Measurements from ENCODE around the gene DUSP9. TPM values are rescaled to one million over a fixed set of nuclear protein-coding genes. Genes with fewer than 3 reads are reported as not detected.
A peak's percentile ranks its signal among the peaks of the same experiment; 100 is the strongest.

The DUSP9 gene
- total RNA-seq, 1 donor from 2014 or later, result 1.7 TPM

DNA sequence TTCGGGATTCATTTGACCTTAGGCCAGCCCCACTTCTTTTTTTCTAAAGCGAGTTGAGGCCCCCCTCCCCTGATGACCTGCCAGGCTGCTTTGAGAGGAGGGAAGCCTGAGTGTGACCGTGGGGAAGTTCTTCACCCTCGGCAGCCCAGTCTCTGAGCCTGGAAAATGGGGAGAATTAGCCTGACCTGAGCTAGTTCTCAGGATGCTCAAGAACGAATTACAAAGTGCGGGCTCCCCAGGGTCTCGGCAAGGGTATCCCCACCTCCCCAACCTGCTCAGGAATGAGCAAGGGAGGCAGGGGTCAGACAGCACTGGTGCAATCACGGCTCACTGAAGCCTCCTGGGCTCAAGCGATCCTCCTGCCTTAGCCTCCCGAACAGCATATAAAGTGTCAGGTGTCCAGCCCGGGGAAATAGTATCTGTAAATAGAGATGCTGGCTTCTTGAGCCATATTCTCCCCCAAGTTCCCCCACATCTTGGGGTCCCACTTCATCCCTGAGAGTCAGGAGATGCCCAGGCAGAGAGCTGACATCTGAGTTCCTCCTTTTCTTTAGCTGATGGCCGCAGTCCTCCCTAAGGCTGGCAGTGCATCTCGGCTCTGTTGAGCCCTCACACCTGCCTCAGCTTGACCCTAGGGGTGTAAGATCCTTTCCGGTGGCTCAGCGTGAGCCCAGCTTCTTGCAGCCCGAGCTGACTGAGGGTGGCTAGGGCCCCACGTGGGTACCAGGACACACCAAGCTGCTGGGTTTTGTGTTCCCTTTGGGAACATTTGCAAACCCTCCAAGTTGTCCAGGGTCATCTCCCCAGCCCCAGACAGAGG, 1.6 kb downstream of the DUSP9 start:
- DNase-seq, result no peak

DNA sequence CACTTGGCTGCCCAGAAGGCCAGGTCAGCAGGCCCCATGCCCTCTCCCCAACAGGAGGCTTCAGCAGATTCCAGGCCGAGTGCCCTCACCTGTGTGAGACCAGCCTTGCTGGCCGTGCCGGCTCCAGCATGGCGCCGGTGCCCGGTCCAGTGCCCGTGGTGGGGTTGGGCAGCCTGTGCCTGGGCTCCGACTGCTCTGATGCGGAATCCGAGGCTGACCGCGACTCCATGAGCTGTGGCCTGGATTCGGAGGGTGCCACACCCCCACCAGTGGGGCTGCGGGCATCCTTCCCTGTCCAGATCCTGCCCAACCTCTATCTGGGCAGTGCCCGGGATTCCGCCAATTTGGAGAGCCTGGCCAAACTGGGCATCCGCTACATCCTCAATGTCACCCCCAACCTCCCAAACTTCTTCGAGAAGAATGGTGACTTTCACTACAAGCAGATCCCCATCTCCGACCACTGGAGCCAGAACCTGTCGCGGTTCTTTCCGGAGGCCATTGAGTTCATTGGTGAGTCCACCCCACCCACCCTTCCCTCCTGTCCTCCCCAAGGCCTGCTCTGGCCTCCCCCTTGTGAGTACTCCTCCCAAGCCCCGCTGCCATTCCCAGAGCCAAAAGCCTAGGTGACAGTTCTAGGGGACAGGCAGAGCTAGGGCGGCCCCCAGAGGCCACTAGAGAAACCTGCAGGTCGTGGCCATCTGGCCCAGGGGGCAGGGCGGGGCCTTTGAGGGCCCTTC, 2.3 kb downstream of the DUSP9 start:
- no peak for DNase-seq

DNA sequence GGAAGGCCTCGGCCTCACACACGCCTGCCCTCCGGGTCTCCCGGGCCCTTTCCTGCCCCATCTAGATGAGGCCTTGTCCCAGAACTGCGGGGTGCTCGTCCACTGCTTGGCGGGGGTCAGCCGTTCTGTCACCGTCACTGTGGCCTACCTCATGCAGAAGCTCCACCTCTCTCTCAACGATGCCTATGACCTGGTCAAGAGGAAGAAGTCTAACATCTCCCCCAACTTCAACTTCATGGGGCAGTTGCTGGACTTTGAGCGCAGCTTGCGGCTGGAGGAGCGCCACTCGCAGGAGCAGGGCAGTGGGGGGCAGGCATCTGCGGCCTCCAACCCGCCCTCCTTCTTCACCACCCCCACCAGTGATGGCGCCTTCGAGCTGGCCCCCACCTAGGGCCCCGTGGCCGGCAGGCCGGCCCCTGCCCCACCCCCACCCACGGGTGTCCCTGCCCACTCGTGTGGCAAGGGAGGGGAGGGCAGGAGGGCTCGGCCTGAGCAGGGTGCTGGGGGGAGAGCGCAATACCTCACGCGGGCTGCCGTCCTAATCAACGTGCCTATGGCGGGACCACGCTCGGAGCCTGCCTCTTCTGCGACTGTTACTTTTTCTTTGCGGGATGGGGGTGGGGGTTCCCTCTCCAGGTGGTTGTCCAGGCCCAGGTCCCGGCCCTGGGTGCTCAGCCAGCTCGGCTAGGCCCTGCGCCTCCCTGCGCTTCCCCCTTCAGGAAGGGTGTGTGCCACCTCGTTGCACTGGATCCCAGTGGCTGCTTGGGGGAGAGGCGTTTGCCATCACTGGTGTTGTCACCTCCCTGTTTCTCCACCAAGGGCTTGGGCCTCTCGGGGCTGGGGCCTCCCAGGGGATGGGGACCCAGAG, 3.1 kb downstream of the DUSP9 start:
- DNase-seq, result no peak

DNA sequence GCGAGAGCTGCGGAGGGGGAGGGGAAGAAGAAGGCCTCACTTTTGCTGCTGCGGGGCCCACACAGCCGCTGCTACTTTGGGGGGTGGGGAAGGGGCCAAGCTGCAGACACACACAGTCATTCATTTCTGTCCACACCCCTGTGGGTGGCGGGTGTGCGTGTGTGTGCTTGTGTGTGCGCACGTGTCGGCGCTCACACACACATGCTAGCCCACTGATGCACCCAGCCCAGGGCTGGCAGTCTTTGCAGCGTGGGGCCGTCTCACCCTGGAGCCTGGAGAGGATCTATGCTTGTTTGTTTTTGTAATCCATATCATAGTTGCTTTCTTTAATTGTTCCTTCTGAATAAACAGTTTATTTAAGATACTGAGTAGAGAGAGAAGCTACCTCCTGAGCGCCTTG, 4.0 kb downstream of the DUSP9 start:
- no peak for DNase-seq

DNA sequence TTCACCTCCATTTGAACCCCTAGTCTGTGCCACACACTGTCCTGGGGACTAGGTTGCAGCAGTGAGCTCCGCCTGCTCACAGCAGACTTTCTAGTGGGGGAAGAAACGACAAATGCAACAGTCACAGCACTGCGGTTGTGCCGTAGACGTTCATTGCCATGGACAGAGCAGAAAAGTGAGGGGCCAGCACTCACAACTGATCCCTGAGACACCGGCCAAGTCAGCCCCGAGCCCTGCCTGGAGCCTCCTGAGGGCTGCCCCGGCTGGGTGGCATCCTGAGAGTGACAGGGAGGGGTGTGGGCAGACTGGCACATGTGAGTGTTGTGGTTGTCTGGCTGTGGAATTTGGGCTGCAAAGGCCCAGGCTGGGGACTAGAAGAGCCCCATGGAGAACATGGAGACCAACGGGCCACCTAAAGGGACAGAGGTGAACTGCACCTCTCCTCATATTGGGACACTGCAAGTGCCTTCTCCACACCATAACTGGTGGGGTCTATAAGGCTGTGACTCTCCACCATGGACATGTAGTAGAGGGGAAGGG, 4.6 kb downstream of the DUSP9 start:
- no peak for DNase-seq

DNA sequence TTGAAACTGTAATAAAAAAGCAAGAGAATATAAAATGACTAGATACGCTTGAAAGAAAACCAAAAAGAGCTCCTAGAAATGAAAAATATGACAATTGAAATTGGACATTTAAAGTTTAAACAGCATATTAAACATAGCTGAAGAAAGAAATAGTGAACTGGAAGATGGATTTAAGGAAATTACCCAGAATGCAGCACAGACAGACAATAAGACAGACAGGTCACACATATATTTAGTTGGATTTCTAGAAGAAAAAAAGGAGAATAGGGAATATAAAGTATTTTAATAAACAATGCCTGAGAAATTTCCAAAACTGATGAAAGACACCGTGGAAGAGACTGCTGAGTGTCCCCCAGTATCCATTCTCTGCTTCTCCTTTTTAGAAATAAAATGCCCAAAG, 6.6 kb downstream of the DUSP9 start:
- DNase-seq, result no peak

DNA sequence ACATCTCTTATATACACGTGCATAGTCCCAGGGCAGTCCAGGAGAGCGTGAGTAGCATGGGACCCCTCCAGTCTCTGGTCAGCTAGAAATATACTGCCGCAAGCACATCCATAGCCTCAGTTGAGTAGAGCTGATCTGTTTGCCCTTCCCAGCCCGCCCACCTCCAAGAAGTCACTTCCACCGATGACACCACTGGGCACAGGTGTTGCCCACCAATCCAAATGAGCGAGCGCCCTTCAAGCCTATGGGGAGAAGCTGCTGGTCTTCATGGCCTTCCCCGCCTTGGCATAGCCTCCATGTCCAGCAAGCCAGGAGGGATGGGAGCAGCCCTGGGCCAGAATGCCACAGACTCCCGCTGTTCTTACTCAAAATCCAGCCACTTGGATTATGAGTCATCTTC, 10.2 kb downstream of the DUSP9 start:
- no peak for DNase-seq

DNA sequence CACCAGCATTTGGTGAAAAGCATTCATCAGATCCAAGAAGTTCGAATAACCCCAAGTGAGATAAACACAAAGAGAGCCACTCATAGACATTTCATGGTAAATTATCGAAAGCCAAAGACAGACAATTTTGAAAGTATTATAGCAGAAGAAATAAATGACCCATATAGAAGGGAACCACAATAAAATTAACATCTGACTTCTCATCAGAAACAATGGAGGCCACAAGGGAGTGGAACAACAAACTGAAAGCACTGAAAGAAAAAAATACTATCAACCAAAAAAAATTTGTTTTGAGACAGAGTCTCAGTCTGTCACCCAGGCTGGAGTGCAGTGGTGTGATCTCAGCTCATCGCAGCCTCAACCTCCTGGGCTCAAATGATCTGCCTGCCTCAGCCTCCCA, 12.3 kb downstream of the DUSP9 start:
- no peak for DNase-seq

DNA sequence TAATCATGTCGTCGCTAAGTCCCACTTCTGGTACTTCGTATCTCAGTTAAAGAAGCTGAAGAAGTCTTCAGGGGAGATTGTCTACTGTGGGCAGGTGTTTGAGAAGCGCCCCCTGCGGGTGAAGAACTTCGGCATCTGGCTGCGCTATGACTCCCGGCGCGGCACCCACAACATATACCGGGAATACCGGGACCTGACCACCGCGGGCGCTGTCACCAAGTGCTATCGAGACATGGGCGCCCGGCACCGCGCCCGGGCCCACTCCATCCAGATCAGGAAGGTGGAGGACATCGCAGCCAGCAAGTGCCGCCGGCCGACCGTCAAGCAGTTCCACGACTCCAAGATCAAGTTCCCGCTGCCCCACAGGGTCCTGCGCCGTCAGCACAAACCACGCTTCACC, 15.3 kb downstream of the DUSP9 start:
- DNase-seq, result no peak

DNA sequence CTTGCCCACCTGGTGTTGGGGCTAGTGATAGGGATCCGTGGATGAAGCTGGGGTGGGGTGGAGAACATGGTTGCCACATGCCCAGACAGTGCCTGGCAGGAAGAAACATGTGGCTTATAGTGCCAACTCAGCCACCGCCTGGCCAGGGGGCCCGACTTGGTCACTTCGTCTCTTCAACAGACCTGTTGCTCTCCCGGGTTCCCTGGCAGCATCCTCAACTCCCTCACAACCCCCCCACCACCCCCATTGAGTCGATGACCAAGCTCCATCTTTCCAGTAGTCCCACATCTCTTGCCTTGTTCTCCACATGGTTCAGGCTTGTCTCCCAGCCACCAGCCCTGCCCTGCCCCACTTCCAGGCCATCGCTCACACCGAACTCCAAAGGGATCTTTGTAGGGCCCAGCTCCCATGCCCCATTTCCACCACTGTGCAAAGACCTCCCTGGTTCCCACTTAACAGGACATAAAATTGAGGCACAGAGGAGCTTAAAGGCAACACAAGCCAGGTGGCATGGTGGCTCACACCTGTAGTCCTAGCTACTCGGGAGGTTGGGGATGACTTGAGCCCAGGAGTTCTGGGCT, 18.8 kb downstream of the DUSP9 start:
- DNase-seq, result no peak

DNA sequence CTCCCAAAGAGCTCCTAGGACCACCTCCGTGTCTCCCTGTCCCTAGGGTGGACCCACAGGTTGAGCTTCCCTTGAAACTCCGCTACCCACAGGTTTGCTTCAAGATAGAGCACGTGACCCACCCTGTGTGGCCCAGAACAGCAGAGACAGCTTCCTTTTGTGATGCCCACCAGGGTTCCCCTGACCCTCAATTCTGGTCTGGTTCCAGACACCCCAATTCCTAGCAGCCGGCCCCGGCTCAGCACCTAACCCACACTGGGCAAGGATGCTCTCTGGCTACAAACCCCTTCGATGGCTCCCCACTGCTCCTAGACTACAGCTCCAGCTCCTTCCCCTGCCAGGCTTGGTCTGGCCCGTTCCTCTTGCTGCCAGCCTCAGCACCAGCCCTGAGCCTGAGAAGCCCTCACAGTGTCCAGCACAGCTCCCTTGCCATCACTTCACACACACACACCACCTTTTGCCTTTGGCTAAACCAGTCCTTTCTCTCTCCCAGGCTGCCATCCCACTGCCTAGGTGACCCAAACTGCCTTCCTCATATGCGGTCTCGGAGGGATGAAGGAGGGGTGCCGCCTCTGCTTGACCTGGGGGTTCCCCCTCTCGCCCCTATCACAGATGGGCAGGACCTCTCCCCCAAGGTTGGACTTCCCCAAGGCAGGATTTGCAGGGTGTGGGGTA, 20.4 kb downstream of the DUSP9 start:
- no peak for DNase-seq

DNA sequence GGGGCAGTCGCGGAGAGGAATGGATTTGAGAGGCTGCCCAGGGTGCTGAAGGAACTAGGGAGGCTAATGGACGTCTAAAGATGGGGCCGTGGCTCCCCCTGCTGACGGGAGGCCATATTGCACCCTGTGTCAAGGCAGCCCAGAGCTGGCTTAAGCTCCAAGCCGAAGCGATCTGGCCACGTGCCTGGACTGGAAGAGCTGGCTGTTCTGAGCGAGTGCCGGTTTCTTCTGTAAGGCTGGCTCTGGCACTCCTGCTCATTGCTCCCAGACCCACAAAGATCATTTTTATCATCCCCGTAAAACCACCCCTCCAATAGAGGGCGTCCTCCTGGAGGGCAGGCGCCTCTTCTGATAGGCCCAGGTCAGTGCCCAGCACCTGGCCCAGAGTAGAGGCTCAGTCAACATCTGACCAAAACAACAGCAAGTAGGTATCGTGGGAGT, 21.0 kb downstream of the DUSP9 start:
- peak; percentile 65 for DNase-seq

DNA sequence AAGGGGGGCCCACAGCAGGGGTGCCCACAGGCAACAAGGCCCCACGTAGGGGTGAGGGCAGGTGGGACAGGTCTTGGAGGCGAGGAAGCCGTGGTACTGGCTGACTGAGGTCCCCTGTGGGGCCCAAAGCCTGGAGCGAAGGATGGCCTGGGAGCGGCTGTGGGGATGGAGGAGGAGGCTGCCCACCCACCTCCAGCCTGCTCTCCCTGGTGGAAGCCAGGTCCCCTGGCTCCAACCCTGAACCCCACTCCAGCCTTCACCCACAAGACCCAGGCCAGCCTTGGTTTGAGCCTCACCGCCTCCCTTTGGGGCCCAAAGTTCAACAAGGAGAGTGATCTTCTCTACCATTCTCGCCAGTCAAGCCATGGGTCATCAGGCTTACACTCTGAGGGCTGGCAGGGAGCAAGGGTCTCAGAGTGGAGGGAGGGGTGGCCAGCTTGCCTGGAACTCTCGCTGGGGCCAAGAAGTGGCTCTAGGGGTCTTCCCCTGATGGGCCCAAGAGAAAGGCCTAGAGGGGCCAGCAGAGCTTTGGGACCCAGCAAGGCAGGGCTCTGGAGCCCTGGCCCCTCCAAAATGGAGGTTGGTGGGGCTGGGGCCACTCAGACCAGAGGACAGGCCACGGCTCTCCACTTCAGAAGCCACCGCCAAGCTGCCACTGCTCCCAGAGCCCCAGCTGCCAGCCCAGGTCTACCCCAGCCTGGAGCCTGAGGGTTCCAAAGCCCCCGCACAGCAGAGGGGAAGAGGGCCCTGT, 21.6 kb downstream of the DUSP9 start:
- no peak for DNase-seq

DNA sequence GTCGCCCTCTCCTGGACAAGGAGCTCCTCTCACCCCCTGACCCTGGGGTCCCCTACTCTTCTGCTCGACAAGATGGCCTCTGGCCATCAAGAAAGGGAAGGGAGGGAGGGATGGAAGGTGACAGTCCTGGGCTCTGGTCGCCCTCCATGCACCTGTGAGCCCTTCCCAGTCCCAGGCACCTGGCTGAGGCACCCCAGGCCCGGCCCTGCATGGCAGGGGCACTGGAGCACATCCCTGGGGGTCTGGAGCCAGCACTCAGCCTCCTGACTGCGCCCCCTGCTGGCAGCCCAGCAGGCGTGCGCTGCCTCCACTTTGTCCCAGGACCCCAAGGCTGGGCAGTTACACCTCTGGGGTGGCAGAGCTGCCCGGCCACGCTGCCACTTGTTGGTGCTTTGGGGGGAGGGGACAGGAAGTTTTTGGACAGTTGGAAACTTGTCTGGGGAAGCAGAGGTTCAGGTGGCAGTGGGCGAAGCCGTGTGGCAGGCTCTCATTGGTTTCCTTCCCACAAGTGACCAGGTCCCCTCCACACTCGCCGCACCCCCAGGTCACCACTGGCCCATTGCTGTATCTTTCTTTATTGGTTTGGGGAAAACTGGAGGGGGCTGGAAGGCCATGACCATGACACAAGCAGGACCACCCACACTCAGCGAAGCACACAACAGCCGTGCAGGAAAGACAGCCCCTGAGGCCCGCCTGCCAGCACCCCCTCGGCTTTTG, 22.3 kb downstream of the DUSP9 start:
- DNase-seq, result no peak

DNA sequence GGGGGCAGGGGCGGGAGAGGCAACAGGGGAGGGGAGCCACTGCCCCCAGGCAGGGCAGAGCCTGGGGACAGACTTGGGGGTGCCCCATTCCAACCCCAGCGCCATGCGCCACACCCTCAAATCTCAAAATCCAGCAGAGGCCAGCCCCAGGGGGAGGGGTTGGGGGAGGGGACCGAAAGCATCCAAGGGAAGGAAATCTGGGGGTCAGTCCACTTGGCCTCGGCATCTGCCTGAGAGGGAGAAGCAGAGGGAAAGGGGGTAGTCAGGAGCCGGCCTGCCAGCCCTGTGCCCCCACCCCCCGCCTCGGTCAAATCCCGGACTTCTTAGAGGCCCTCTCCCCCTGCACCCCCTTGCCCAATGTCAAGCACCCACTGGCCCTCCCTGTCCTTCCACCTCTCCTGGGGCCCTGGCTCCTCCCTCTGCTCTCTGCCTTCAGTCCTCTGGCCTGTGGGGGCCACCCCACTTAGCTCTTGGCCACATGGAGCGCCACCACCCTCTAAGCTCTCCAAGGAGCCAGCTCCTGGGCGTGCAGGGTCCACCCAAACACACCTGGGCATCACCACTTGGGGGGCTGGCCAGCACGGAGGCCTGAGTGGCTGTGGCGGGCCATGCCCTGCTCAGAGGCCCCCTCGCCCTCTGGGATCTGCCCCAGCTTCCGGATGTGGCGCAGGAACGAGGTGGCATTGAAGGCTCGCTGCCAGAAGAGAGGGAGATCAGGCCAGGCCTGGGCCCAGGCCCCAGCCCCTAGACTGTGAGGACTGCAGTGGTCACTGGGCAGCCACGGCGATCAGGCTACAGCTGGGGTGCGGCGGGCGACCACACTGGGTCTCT, 23.1 kb downstream of the DUSP9 start:
- DNase-seq, result no peak

DNA sequence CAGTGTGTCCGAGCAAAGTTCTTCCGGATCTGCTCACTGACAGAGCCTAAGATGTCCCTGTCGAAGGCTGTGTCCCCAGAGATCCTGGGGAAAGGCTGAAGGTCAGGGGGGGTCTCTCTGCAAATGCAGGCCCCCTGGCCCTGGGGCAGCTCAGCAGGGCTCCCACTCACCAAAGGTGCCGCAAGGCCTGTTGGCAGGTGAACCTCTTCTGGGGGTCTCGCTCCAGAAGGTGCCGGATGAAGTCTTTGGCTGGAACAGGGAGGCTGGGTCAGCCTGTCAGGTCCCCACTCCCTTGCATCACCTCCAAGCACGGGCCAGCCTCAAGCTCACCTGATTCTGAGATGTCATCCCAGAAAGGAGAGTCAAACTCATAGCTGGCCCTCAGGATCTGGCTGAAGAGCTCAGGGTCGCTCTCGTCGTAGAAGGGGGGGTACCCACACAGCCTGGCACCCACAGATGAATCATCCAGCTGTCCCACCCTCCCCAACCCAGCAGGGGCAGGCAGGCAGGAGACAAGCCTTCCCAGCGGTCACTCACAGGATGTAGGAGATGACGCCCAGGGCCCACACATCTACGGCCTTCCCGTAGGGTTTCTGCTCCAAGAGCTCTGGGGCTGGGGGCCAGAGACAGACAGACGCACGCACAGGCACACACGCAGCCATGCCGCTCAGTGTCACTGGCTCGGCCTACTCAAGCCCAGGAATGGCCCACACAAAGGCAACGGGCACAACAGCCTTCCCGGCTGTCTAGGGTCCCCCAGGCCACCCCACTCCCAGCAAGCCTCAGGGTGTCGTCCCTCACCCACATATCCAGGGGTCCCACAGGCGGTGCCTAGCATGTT, 24.0 kb downstream of the DUSP9 start:
- no peak for DNase-seq

DNA sequence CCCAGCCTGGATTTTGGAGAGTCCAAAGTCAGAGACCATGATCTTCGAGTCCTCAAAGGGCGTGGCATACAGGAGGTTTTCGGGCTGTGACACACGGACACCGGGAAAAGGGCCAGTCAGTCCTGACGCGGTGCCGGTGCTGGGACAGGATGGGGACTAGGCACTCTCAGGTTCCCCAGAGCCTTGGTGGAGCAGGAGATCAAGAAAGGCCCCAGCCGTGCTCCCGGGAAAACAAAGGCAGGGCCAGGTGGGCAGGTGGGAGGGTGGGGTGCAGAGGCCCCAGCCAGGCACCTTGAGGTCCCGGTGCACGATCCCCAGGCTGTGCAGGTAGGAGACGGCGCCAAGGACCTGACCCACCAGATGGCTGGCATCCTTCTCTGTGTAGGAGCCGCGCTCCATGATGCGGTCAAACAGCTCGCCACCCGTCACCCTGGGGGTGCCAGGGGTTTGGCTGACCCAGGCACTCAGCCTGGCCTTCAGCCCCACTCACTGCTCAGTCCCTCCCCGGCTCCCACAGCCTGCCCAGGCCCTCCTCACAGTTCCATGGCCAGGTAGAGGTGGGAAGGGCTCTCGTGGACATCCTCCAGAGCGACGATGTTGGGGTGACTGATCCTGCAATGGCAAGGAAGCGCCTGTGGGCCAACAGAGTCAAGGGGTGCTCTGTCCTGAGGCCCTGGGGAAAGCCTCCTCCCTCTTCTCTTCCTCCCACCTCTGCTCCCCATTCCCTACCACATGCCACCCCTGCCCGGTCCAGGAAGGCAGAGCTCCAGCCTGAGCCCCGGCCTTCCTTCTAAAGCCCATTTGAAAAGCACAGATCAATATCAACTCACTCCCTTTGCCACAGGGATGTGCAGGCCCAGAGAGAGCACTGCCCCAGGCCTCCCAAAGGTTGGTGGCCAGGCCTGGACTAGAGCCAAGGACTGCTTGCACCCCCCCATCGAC, 24.9 kb downstream of the DUSP9 start:
- DNase-seq, result no peak
